Measurements from ENCODE around the gene BANK1. TPM values are rescaled to one million over a fixed set of nuclear protein-coding genes. Genes with fewer than 3 reads are reported as not detected.

BANK1 gene
- total and polyA plus RNA-seq, 10 of the 15 experiments (the other 5 are each of a cell fraction or from before 2014, with no cell fraction given): 0.13 to 2.1 (median 0.42) TPM

DNA sequence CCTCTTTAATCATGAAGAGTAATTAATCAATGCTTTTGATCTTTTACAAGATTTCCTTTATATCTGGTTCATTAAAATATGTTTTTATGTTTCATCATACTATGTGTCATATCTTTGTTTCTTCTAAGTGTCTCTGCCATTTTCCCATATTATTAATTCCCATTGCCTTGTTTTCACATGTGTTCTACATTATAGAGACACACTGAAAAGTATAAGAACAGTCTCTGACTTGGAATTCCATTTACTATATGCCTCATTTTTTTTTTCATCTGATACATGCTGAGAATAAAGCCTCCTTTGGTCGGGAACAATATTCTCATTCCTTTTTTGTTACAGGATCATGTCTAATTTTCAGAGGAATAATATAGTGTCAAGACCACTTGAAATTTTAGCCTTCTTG lies 4.3 kb downstream of the BANK1 start:
- SMC1A ChIA-PET (ENCODE audit: uncharacterized antibody, unreplicated experiment): no interaction called here
- RAD21 ChIA-PET (ENCODE audit: unreplicated experiment): no interaction called here
- Histone ChIP-seq H3K9ac (ENCODE audit: control insufficient read depth, insufficient read depth, low read length) (no peak overlapping the region), H4K20me1 (ENCODE audit: control insufficient read depth, insufficient read depth) (no peaks in the 10 kb centered on the region), H3K36me3 (ENCODE audit: control insufficient read depth in 2 of 2, insufficient read depth in 2 of 2, low read length in 1 of 2) (no peaks in the 10 kb centered on the region), H3K79me2 (ENCODE audit: control insufficient read depth, insufficient read depth, low read length) (no peaks in the 10 kb centered on the region), H3K4me2 (ENCODE audit: control insufficient read depth, insufficient read depth) (no peak overlapping the region), H2AFZ (ENCODE audit: control insufficient read depth, low read depth, low read length) (no peak overlapping the region), H3K9me3 (replicated peaks; ENCODE audit: control insufficient read depth, insufficient read depth, low read length) (no peaks in the 10 kb centered on the region), H3K4me3 (no peak overlapping the region), H3K27ac (ENCODE audit: control insufficient read depth, insufficient read depth) (no peak overlapping the region), H3K27me3 (replicated peaks in 1 of 2; ENCODE audit: control insufficient read depth in 2 of 2, insufficient read depth in 2 of 2, low read length in 1 of 2) (peaks cover 0 to 3% of the 10 kb centered on the region in 2 experiments; a peak in 1 of 4 replicates), H3K4me1 (ENCODE audit: control insufficient read depth, insufficient read depth, low read length) (peaks cover 9% of the 10 kb centered on the region)
- no TSS peak for BruUV-seq (replicated peaks)
- 0% methylated on average over 1 of the region's 1 CpG for WGBS (ENCODE audit: insufficient coverage, insufficient replicate concordance, low lambda C conversion rate, missing lambda C conversion rate)
- no peak for ATAC-seq
- TF ChIP-seq IRF4 (IDR thresholded peaks at IDR 0.05; ENCODE audit: low read depth, low read length): no peak
- TF ChIP-seq CEBPB (IDR thresholded peaks at IDR 0.05; ENCODE audit: borderline replicate concordance in 1 of 2, low read depth in 2 of 2, low read length in 2 of 2): no peak
- TF ChIP-seq ZNF622 (IDR thresholded peaks at IDR 0.05): no peak
- TF ChIP-seq NRF1 (conservative IDR thresholded peaks at IDR 0.05; ENCODE audit: low read depth, low read length): no peak
- TF ChIP-seq ZNF207 (IDR thresholded peaks at IDR 0.05; ENCODE audit: borderline replicate concordance): no peak
- no peak for TF ChIP-seq POLR2A (IDR thresholded peaks at IDR 0.05; ENCODE audit: low read depth, low read length)
- no peak for TF ChIP-seq ETV6 (conservative IDR thresholded peaks at IDR 0.05 in 1 of 2, IDR thresholded peaks at IDR 0.05 in 1 of 2; ENCODE audit: borderline replicate concordance in 1 of 2, low read depth in 1 of 2)
- TF ChIP-seq ZSCAN29 (IDR thresholded peaks at IDR 0.05): no peak
- no peak for TF ChIP-seq BMI1 (IDR thresholded peaks at IDR 0.05; ENCODE audit: borderline replicate concordance)
- no peak for TF ChIP-seq FOS (IDR thresholded peaks at IDR 0.05; ENCODE audit: borderline replicate concordance, extremely low read depth, insufficient read length)
- TF ChIP-seq SREBF1 (IDR thresholded peaks at IDR 0.05; ENCODE audit: low read length): no peak
- no peak for TF ChIP-seq NR2C1 (IDR thresholded peaks at IDR 0.05)
- TF ChIP-seq, protein P1, sequence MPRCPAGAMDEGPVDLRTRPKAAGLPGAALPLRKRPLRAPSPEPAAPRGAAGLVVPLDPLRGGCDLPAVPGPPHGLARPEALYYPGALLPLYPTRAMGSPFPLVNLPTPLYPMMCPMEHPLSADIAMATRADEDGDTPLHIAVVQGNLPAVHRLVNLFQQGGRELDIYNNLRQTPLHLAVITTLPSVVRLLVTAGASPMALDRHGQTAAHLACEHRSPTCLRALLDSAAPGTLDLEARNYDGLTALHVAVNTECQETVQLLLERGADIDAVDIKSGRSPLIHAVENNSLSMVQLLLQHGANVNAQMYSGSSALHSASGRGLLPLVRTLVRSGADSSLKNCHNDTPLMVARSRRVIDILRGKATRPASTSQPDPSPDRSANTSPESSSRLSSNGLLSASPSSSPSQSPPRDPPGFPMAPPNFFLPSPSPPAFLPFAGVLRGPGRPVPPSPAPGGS (IDR thresholded peaks at IDR 0.05; ENCODE audit: borderline replicate concordance, insufficient read depth, low read depth, low read length, poor library complexity, severe bottlenecking): no peak
- TF ChIP-seq NFIC (IDR thresholded peaks at IDR 0.05; ENCODE audit: low read depth, low read length): no peak
- TF ChIP-seq SUZ12 (IDR thresholded peaks at IDR 0.05; ENCODE audit: unreplicated experiment): no peak
- no peak for TF ChIP-seq ZNF274 (IDR thresholded peaks at IDR 0.05; ENCODE audit: insufficient read depth, insufficient read length)
- TF ChIP-seq TCF12 (IDR thresholded peaks at IDR 0.05; ENCODE audit: low read depth, low read length): no peak
- in situ Hi-C loops (cut with MboI): no loop called here
- intact Hi-C loops (cut with micrococcal nuclease; ENCODE audit: unreplicated experiment): no loop called here
- POLR2A ChIA-PET: no interaction called here
- FAIRE-seq: no peak
- CTCF ChIA-PET: no interaction called here
- no peak for DNase-seq (ENCODE audit: low read depth, low spot score)

Measured in GM12878 (cell line).